Stomach (tissue), 9 donors: ENCODE data around the gene HSFX4. TPM values are rescaled to one million over a fixed set of nuclear protein-coding genes. Genes with fewer than 3 reads are reported as not detected.

Source experiments
- DNase-seq, 2 donors: peaks; one replicate each; pipeline versions ENCODE4 v3.0.0 to v3.0.0-alpha.2; 2013 to 2019
- H3K27ac ChIP-seq, 5 donors: fragments of 200-600 bp in 4 of 5; sonication (generic) in 4 of 5; one replicate each; pipeline ENCODE4 v1.5.1; 2013 to 2019; ENCODE audit warnings: mild to moderate bottlenecking in 1 of 5, moderate library complexity in 1 of 5
- H3K27me3 ChIP-seq, 3 donors: fragments of 200-600 bp; sonication (generic); one replicate each; pipeline ENCODE4 v1.5.1; 2017 to 2019; ENCODE audit warnings: mixed run types in 1 of 3
- H3K36me3 ChIP-seq, 4 donors: fragments of 200-600 bp; sonication (generic); 1 replicate in 3 of 4; 2 replicates in 1 of 4; pipeline ENCODE4 v1.5.1; 2016 to 2019
- H3K4me1 ChIP-seq, 4 donors: fragments of 200-600 bp; sonication (generic); one replicate each; pipeline ENCODE4 v1.5.1; 2016 to 2019
- H3K4me3 ChIP-seq, 4 donors: fragments of 200-600 bp; sonication (generic) in 3 of 4; one replicate each; pipeline ENCODE4 v1.5.1; 2016 to 2019; ENCODE audit warnings: mild to moderate bottlenecking in 1 of 4
- H3K9me3 ChIP-seq, 4 donors: fragments of 200-600 bp; sonication (generic); one replicate each; pipeline ENCODE4 v1.5.1; 2016 to 2019
- EP300 ChIP-seq: sonication (generic); formaldehyde crosslinking; IDR thresholded peaks from one replicate; pipeline ENCODE4 v1.6.1; 2017; ENCODE audit warnings: antibody characterized with exemption
- POLR2A ChIP-seq, 4 donors: fragments of 450-650 bp; IDR thresholded peaks; one replicate each; pipeline ENCODE4 v1.6.1; 2016; ENCODE audit warnings: antibody characterized with exemption in 4 of 4, control low read depth in 2 of 4, mild to moderate bottlenecking in 1 of 4, moderate library complexity in 1 of 4
- POLR2AphosphoS5 ChIP-seq, 3 donors: sonication (generic); formaldehyde crosslinking; IDR thresholded peaks; one replicate each; pipeline ENCODE4 v1.6.1; 2016; ENCODE audit warnings: antibody characterized with exemption in 3 of 3
- WGBS, 5 donors: extraction: QIAGEN DNeasy Blood & Tissue Kit in 3 of 5; methylation state at CpG; one replicate each; pipeline versions ENCODE4 v1.1.5 to v1.1.7; 2013 to 2018; 5-methylcytosine and 5-hydroxymethylcytosine counted together
- intact Hi-C: fragments of 100-400 bp; cut with DNase I; formaldehyde crosslinking; loops from one replicate; pipeline ENCODE4 v1.15.1; 2023; ENCODE audit warnings: low total_unique reads
- polyA plus RNA-seq, 3 donors: library from polyadenylated mRNA; stranded (reverse); fragments of 200-250 nt; gene quantifications; one replicate each; pipeline ENCODE4 v1.2.3, GENCODE V29; 2013
- total RNA-seq, 5 donors: library from RNA; depleted of rRNA; stranded (reverse); fragments of >200 nt; gene quantifications; one replicate each; pipeline versions ENCODE4 v1.1.0 to v1.2.3, GENCODE V29; 2014 to 2016
- TF ChIP-seq, protein P1 (sequence below), 7 experiments: fragments of 450-650 bp in 4 of 7; fragments of 200-600 bp in 3 of 7; sonication (generic) in 3 of 7; IDR thresholded peaks; one replicate each; pipeline ENCODE4 v1.5.1; 2016 to 2019; ENCODE audit warnings: antibody characterized with exemption in 7 of 7, control low read depth in 2 of 7, mild to moderate bottlenecking in 1 of 7
- donor health status: healthy with polysubstance abuse.
- donor health status: Bipolar disorder and iron deficiency.
- donor health status: healthy.

Gene HSFX4
- total and polyA plus RNA-seq, 8 donors = not detected

GRCh38 chrX:149962010-149962409 lies 32.6 kb downstream of the HSFX4 start:
- intact Hi-C loops = no loop called here
- no peak for DNase-seq
- TF ChIP-seq POLR2A (IDR thresholded peaks at IDR 0.05) = no peak
- no peak for TF ChIP-seq POLR2AphosphoS5 (IDR thresholded peaks at IDR 0.05)
- TF ChIP-seq EP300 = no peak
- TF ChIP-seq, protein P1, sequence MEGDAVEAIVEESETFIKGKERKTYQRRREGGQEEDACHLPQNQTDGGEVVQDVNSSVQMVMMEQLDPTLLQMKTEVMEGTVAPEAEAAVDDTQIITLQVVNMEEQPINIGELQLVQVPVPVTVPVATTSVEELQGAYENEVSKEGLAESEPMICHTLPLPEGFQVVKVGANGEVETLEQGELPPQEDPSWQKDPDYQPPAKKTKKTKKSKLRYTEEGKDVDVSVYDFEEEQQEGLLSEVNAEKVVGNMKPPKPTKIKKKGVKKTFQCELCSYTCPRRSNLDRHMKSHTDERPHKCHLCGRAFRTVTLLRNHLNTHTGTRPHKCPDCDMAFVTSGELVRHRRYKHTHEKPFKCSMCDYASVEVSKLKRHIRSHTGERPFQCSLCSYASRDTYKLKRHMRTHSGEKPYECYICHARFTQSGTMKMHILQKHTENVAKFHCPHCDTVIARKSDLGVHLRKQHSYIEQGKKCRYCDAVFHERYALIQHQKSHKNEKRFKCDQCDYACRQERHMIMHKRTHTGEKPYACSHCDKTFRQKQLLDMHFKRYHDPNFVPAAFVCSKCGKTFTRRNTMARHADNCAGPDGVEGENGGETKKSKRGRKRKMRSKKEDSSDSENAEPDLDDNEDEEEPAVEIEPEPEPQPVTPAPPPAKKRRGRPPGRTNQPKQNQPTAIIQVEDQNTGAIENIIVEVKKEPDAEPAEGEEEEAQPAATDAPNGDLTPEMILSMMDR (IDR thresholded peaks at IDR 0.05) = no peak
- H3K4me3 ChIP-seq = no peak overlapping the region
- H3K36me3 ChIP-seq = peaks cover 0 to 2% (median 0%) of the 10 kb centered on the region in 4 donors
- no peaks in the 10 kb centered on the region for H3K9me3 ChIP-seq
- H3K27ac ChIP-seq = no peak overlapping the region
- H3K4me1 ChIP-seq = no peaks in the 10 kb centered on the region
- no peaks in the 10 kb centered on the region for H3K27me3 ChIP-seq

- TF ChIP-seq POLR2AphosphoS5 (IDR thresholded peaks at IDR 0.05) (peak in 1 of 3 donors; percentile 50), EP300 (no peak)
- TF ChIP-seq, protein P1 (IDR thresholded peaks at IDR 0.05) = peak in 5 of 7 experiments; percentile 21 to 59 (median 46)
- Histone ChIP-seq H3K9me3 (no peaks in the 10 kb centered on the region), H3K27ac (no peak overlapping the region), H3K4me3 (no peak overlapping the region), H3K36me3 (peaks cover 0 to 2% (median 0%) of the 10 kb centered on the region in 4 donors), H3K27me3 (no peaks in the 10 kb centered on the region), H3K4me1 (no peaks in the 10 kb centered on the region)
- peak; percentile 58 to 82 for DNase-seq
- intact Hi-C loops = no loop called here
- 32 to 46% (median 34%) methylated on average over 7 to 9 of the region's 9 CpGs for WGBS, 5 donors
Measured at GRCh38 chrX:149962859-149963757, 33.7 kb downstream of the HSFX4 start.

GRCh38 chrX:149979126-149979644 lies 49.8 kb downstream of the HSFX4 start:
- no peaks in the 10 kb centered on the region for H3K9me3 ChIP-seq
- H3K36me3 ChIP-seq = no peaks in the 10 kb centered on the region
- 60 to 95% (median 89%) methylated on average over 3 of the region's 3 CpGs for WGBS, 5 donors
- DNase-seq = no peak
- H3K4me3 ChIP-seq = no peak overlapping the region
- intact Hi-C loops = no loop called here
- TF ChIP-seq, protein P1 (IDR thresholded peaks at IDR 0.05) = no peak
- TF ChIP-seq POLR2A (IDR thresholded peaks at IDR 0.05) (no peak), POLR2AphosphoS5 (IDR thresholded peaks at IDR 0.05) (no peak), EP300 (no peak)
- no peaks in the 10 kb centered on the region for H3K27me3 ChIP-seq
- H3K27ac ChIP-seq = no peak overlapping the region
- H3K4me1 ChIP-seq = no peaks in the 10 kb centered on the region

Other genes with a start within 250 kb of the HSFX4 start
- gene MAGEA11, start 217.5 kb upstream of the HSFX4 start, total RNA-seq = not detected
- gene MAGEA11, start 217.5 kb upstream of the HSFX4 start, polyA plus RNA-seq = not detected
- 1 to 10 TPM in 1 of 5 donors, under 1 TPM in 1, not detected in 3; 0.37 to 1.3 TPM for gene HSFX1, start 155.5 kb upstream of the HSFX4 start, total RNA-seq
- not detected for gene HSFX1, start 155.5 kb upstream of the HSFX4 start, polyA plus RNA-seq
- not detected for gene MAGEA9, start 147.6 kb upstream of the HSFX4 start, total RNA-seq
- gene MAGEA9, start 147.6 kb upstream of the HSFX4 start, polyA plus RNA-seq = not detected
- not detected for gene MAGEA8, start 48.4 kb upstream of the HSFX4 start, total RNA-seq
- not detected for gene MAGEA8, start 48.4 kb upstream of the HSFX4 start, polyA plus RNA-seq
- 100 to 1,000 TPM in 1 of 5 donors, 10 to 100 TPM in 2, 1 to 10 TPM in 2; 4.9 to 106 (median 23.7) TPM for gene EOLA2, start 8.9 kb downstream of the HSFX4 start, total RNA-seq
- gene EOLA2, start 8.9 kb downstream of the HSFX4 start, polyA plus RNA-seq = 10 to 100 TPM; 21.0 to 28.1 (median 22.0) TPM